OCI-LY3 (cell line): Measurements from ENCODE around the gene ESR1.
A peak's percentile ranks its signal among the peaks of the same experiment; 100 is the strongest.

Source experiments
- H2AFZ ChIP-seq: fragments of 200-600, 300-600 bp; shearing (Covaris generic); 2 replicates; pipeline ENCODE4 v1.6.0; 2014; ENCODE audit warnings: antibody characterized with exemption, low read depth, low read length
- H3K27ac ChIP-seq: fragments of 200-600, 300-600 bp; sonication (generic); 2 replicates; pipeline ENCODE4 v1.5.1; 2014; ENCODE audit warnings: mild to moderate bottlenecking, low read length, moderate library complexity, mixed read lengths
- H3K27me3 ChIP-seq: fragments of 200-600, 300-600 bp; sonication (generic); 2 replicates; pipeline ENCODE4 v1.6.1; 2014; ENCODE audit warnings: low read depth, low read length, mixed read lengths
- H3K36me3 ChIP-seq: fragments of 200-600, 300-600 bp; sonication (generic); replicated peaks from 2 replicates; pipeline ENCODE3; 2014; ENCODE audit warnings: low read depth, low read length, mixed read lengths
- H3K4me1 ChIP-seq: fragments of 300-600, 200-600 bp; sonication (generic); 2 replicates; pipeline ENCODE4 v1.6.1; 2014; ENCODE audit warnings: low read length, mixed read lengths
- H3K4me2 ChIP-seq: fragments of 200-600, 300-600 bp; sonication (generic); 2 replicates; pipeline ENCODE4 v1.6.1; 2014; ENCODE audit warnings: low read length, mixed read lengths
- H3K4me3 ChIP-seq: fragments of 300-600, 200-600 bp; sonication (generic); 2 replicates; pipeline ENCODE4 v1.5.1; 2014; ENCODE audit warnings: antibody characterized with exemption, mild to moderate bottlenecking, low read length, moderate library complexity
- H3K79me2 ChIP-seq: fragments of 300-600, 200-600 bp; shearing (Covaris generic); 2 replicates; pipeline ENCODE4 v1.6.1; 2014; ENCODE audit warnings: mild to moderate bottlenecking, low read length, mixed read lengths
- H3K9ac ChIP-seq: fragments of 300-600, 200-600 bp; shearing (Covaris generic); 2 replicates; pipeline ENCODE4 v1.6.0; 2014; ENCODE audit warnings: mild to moderate bottlenecking, low read length, moderate library complexity
- H3K9me3 ChIP-seq: fragments of 200-600, 300-600 bp; shearing (Covaris generic); 2 replicates; pipeline ENCODE4 v1.6.1; 2014; ENCODE audit warnings: low read length, mixed read lengths; ENCODE audit not compliant: insufficient read depth
- H4K20me1 ChIP-seq: fragments of 200-600, 300-600 bp; sonication (generic); 2 replicates; pipeline ENCODE4 v1.6.1; 2016; ENCODE audit warnings: low read length, mixed read lengths; ENCODE audit not compliant: insufficient read depth
- EZH2phosphoT487 ChIP-seq: fragments of 200-600 bp; shearing (Covaris generic); IDR thresholded peaks from 2 replicates; pipeline ENCODE4 v1.6.1; 2018; ENCODE audit warnings: antibody characterized with exemption, mixed run types, low read depth
- TF ChIP-seq, protein P1 (sequence below): fragments of 200-600, 300-600 bp; sonication (generic); IDR thresholded peaks from 2 replicates; pipeline ENCODE4 v1.5.1; 2014; ENCODE audit warnings: antibody characterized with exemption, low read length, low read depth

The ESR1 gene

DNA sequence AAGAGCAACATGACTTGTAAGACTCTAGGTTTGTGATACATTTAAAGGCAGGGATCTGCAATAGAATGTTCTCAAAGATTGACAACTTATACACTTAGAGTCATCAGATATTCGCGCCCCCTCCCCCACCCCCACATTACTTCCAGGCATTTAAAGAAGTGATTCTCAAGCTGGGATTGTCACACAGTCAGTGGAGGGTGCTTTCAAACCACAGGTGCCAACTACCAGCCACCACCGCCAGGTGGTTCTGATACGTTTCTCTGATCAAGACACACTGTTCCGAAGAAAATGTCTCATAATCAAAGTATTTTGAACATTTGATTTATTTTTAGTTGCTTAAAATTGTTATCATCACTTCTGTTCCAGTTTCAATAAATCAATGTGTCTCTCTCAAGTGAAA, 357.5 kb downstream of the ESR1 start:
- H3K9ac ChIP-seq, result no peak overlapping the region
- TF ChIP-seq, protein P1, sequence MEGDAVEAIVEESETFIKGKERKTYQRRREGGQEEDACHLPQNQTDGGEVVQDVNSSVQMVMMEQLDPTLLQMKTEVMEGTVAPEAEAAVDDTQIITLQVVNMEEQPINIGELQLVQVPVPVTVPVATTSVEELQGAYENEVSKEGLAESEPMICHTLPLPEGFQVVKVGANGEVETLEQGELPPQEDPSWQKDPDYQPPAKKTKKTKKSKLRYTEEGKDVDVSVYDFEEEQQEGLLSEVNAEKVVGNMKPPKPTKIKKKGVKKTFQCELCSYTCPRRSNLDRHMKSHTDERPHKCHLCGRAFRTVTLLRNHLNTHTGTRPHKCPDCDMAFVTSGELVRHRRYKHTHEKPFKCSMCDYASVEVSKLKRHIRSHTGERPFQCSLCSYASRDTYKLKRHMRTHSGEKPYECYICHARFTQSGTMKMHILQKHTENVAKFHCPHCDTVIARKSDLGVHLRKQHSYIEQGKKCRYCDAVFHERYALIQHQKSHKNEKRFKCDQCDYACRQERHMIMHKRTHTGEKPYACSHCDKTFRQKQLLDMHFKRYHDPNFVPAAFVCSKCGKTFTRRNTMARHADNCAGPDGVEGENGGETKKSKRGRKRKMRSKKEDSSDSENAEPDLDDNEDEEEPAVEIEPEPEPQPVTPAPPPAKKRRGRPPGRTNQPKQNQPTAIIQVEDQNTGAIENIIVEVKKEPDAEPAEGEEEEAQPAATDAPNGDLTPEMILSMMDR, result peak; percentile 47
- TF ChIP-seq EZH2phosphoT487, result no peak
- no peak overlapping the region for H2AFZ ChIP-seq
- H3K9me3 ChIP-seq, result no peaks in the 10 kb centered on the region
- H3K4me1 ChIP-seq, result peaks cover 28% of the 10 kb centered on the region
- H3K79me2 ChIP-seq, result no peaks in the 10 kb centered on the region
- H3K36me3 ChIP-seq, result no peaks in the 10 kb centered on the region
- H3K4me2 ChIP-seq, result peak overlapping the region; percentile 46
- H3K27ac ChIP-seq, result no peak overlapping the region
- no peak overlapping the region for H3K4me3 ChIP-seq
- no peaks in the 10 kb centered on the region for H4K20me1 ChIP-seq
- 0 out of 2 replicates have a peak, but pooled peaks cover 6% of the 10 kb centered on the region for H3K27me3 ChIP-seq

DNA sequence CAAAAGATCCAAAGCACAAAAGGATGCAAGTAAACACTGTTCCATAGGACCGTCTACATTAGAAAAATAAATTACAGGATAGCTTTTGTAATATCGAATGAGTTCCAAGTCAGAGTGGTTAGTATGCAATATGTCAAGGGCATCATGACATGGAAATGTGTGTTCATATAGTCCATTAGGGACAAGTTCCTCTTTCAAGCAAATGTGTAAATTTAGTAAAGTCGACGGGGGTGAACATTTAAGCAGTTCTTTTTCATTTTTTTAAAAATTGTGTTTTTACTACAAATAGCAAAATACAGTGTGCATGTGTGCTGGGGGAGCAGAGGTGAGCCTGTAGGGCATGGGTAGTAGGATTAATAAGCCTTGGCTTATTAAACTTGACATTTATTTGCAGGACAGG, 359.0 kb downstream of the ESR1 start:
- no peak overlapping the region for H3K4me3 ChIP-seq
- no peaks in the 10 kb centered on the region for H3K79me2 ChIP-seq
- H3K27ac ChIP-seq, result no peak overlapping the region
- peaks cover 5% of the 10 kb centered on the region for H3K36me3 ChIP-seq
- no peak overlapping the region for H3K4me2 ChIP-seq
- peaks cover 5% of the 10 kb centered on the region; the same call in 1 of the 2 replicates for H3K9me3 ChIP-seq
- TF ChIP-seq, protein P1, result no peak
- TF ChIP-seq EZH2phosphoT487, result no peak
- H3K4me1 ChIP-seq, result peaks cover 30% of the 10 kb centered on the region
- H3K9ac ChIP-seq, result no peak overlapping the region
- H3K27me3 ChIP-seq, result 0 out of 2 replicates have a peak, but pooled peaks cover 6% of the 10 kb centered on the region
- no peaks in the 10 kb centered on the region for H4K20me1 ChIP-seq
- H2AFZ ChIP-seq, result no peak overlapping the region

DNA sequence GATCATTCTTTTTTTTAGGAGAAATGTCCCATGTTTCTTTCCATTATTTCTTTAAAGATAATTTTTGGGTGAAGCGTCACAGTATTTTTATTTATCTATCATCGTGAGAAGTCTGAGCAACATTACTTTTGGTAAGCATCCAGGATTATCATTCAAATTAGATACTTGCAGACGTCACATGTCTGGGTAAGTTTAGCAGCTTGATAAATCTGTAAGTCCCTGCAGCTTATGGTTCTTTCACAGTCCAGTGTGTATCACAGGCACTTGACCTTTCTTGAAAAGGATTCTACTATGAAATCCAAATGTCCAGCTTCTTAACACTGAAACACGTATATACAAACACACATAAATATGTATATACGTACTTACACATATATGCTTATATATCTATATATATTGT, 359.4 kb downstream of the ESR1 start:
- no peak overlapping the region for H3K4me2 ChIP-seq
- H3K27me3 ChIP-seq, result 0 out of 2 replicates have a peak, but pooled peaks cover 6% of the 10 kb centered on the region
- peaks cover 5% of the 10 kb centered on the region for H3K36me3 ChIP-seq

More for the DNA sequence above, 359.4 kb downstream of the ESR1 start:
- Histone ChIP-seq H4K20me1 (no peaks in the 10 kb centered on the region), H3K79me2 (no peaks in the 10 kb centered on the region), H3K4me1 (peaks cover 26% of the 10 kb centered on the region), H3K27ac (no peak overlapping the region), H3K4me3 (no peak overlapping the region), H2AFZ (no peak overlapping the region), H3K9me3 (peaks cover 5% of the 10 kb centered on the region; the same call in 1 of the 2 replicates), H3K9ac (no peak overlapping the region)
- no peak for TF ChIP-seq EZH2phosphoT487
- TF ChIP-seq, protein P1, result no peak
